ENCODE data around the gene ATG9B. TPM values are rescaled to one million over a fixed set of nuclear protein-coding genes. Genes with fewer than 3 reads are reported as not detected.
A peak's percentile ranks its signal among the peaks of the same experiment; 100 is the strongest.

The ATG9B gene
- total and polyA plus RNA-seq, 9 of the 15 experiments (the other 6 are each of a cell fraction or from before 2014, with no cell fraction given): 0.29 to 8.0 (median 2.1) TPM

DNA sequence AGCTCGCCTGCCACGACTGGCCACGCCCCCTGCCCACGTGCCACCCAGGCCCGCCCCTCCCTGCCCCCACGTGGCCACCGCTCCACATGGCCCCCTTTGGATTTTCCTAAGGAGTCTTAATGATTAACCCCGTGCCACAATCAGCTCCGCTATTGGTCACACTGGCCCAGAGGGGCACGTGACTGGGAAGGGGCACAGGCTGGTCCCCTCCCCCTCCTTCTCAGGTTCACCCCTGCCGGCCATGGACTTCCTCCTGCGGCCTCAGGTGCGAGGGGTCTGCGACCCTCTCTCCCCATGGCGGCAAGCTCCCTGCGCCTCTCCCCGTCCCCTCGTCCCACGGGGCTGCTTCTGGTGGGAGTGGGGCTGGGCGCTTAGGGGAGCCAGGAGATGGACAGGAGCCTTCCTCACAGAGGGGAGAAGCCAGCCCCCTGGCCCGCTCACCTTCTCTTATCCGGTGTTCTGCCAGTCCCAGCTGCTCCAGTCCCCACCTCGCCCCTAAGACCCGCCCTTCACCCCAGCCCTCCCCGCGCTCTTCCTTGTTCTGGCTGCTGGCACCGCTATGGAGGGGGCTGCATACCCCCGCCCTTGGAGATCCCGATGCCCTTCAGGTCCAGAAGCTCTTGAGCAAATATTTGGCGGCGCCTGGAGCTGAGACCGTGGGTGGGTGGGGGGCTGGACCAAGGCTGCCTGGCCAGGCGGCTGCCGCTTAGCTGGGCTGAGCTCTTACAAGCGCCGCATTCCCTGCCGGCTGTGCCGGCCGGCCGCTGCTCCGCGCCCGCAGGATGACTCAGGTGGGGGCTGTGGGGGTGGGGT lies 38.3 kb upstream of the ATG9B start (continued):
- TF ChIP-seq IRF2 (CRISPR knock-in tag; IDR thresholded peaks at IDR 0.05) (no peak), TFAM (CRISPR knock-in tag; conservative IDR thresholded peaks at IDR 0.05) (no peak), ZNF696 (CRISPR knock-in tag; conservative IDR thresholded peaks at IDR 0.05) (no peak), FOXP1 (CRISPR knock-in tag; IDR thresholded peaks at IDR 0.05) (no peak; the same call in 1 of the 2 replicates), CBX8 (IDR thresholded peaks at IDR 0.05; ENCODE audit: borderline replicate concordance, extremely low read depth, low read depth, low read length, poor library complexity, severe bottlenecking) (no peak), BACH1 (tag; IDR thresholded peaks at IDR 0.05) (no peak), ZNF224 (CRISPR knock-in tag; IDR thresholded peaks at IDR 0.05) (peak; percentile 55; the same call in 1 of the 2 replicates), ZNF408 (CRISPR knock-in tag; IDR thresholded peaks at IDR 0.05; ENCODE audit: low read depth) (no peak), ZNF764 (CRISPR knock-in tag; IDR thresholded peaks at IDR 0.05; ENCODE audit: low read depth) (no peak), MTA1 (IDR thresholded peaks at IDR 0.05; ENCODE audit: borderline replicate concordance) (no peak), HOXB6 (CRISPR knock-in tag; IDR thresholded peaks at IDR 0.05; ENCODE audit: borderline replicate concordance) (no peak), MCM2 (IDR thresholded peaks at IDR 0.05; ENCODE audit: low read depth) (no peak), ZNF232 (CRISPR knock-in tag; IDR thresholded peaks at IDR 0.05) (no peak), YBX1 (IDR thresholded peaks at IDR 0.05) (no peak), ZEB2 (IDR thresholded peaks at IDR 0.05) (no peak), L3MBTL2 (IDR thresholded peaks at IDR 0.05) (peak; percentile 61; the same call in 1 of the 2 replicates), PCBP1 (IDR thresholded peaks at IDR 0.05; ENCODE audit: low read depth, low read length, poor library complexity, severe bottlenecking) (no peak), ZNF24 (IDR thresholded peaks at IDR 0.05) (no peak), ZNF197 (CRISPR knock-in tag; IDR thresholded peaks at IDR 0.05; ENCODE audit: low read depth) (no peak), POLR3A (IDR thresholded peaks at IDR 0.05; ENCODE audit: borderline replicate concordance, extremely low read depth, insufficient read depth, insufficient read length) (no peak)
- TF ChIP-seq, protein P1, sequence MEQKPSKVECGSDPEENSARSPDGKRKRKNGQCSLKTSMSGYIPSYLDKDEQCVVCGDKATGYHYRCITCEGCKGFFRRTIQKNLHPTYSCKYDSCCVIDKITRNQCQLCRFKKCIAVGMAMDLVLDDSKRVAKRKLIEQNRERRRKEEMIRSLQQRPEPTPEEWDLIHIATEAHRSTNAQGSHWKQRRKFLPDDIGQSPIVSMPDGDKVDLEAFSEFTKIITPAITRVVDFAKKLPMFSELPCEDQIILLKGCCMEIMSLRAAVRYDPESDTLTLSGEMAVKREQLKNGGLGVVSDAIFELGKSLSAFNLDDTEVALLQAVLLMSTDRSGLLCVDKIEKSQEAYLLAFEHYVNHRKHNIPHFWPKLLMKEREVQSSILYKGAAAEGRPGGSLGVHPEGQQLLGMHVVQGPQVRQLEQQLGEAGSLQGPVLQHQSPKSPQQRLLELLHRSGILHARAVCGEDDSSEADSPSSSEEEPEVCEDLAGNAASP (IDR thresholded peaks at IDR 0.05): no peak
- TF ChIP-seq, protein P2, sequence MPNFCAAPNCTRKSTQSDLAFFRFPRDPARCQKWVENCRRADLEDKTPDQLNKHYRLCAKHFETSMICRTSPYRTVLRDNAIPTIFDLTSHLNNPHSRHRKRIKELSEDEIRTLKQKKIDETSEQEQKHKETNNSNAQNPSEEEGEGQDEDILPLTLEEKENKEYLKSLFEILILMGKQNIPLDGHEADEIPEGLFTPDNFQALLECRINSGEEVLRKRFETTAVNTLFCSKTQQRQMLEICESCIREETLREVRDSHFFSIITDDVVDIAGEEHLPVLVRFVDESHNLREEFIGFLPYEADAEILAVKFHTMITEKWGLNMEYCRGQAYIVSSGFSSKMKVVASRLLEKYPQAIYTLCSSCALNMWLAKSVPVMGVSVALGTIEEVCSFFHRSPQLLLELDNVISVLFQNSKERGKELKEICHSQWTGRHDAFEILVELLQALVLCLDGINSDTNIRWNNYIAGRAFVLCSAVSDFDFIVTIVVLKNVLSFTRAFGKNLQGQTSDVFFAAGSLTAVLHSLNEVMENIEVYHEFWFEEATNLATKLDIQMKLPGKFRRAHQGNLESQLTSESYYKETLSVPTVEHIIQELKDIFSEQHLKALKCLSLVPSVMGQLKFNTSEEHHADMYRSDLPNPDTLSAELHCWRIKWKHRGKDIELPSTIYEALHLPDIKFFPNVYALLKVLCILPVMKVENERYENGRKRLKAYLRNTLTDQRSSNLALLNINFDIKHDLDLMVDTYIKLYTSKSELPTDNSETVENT (CRISPR knock-in tag; IDR thresholded peaks at IDR 0.05): peak; percentile 56; the same call in 1 of the 2 replicates
- TF ChIP-seq, protein P3, sequence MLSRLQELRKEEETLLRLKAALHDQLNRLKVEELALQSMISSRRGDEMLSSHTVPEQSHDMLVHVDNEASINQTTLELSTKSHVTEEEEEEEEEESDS (CRISPR knock-in tag; IDR thresholded peaks at IDR 0.05): no peak
- TF ChIP-seq, protein P4, sequence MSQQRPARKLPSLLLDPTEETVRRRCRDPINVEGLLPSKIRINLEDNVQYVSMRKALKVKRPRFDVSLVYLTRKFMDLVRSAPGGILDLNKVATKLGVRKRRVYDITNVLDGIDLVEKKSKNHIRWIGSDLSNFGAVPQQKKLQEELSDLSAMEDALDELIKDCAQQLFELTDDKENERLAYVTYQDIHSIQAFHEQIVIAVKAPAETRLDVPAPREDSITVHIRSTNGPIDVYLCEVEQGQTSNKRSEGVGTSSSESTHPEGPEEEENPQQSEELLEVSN (IDR thresholded peaks at IDR 0.05; ENCODE audit: borderline replicate concordance in 1 of 2, extremely low read depth in 1 of 2, insufficient read depth in 1 of 2, insufficient read length in 1 of 2, low read depth in 1 of 2, low read length in 1 of 2, poor library complexity in 1 of 2, severe bottlenecking in 1 of 2): peak in 1 of 2 experiments; percentile 88
